ENCODE results near the gene PLGLB1.
"Not testable (repeated sequence)": the region's sequence is repeated elsewhere in the genome, so short reads cannot be mapped to it uniquely, and the experiment has no call there.

The PLGLB1 gene

DNA sequence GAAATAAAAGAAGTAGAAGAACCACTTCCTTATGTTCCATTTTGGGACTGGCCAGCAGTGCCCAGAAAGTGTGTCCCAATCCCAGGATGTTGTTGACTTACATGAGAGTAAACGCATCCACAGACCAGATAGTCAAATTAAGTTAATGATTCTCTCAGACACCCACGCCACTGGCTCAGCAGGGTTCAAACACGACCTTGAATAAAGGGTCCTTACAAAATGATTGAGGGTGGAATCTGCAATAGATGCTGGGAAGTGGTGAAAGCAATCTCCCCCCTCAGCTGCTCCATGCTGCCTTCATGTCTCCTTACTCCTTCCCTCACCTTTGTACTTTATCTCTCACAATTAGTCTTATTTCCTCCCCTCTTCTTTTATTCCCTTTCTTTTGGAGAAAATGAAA is at the start of gene PLGLB1:
Gene PLGLB1, minus strand, starts transcription at position 101 of the 400 bp plus-strand sequence. Its CDS starts 61 bp downstream, at position 40.
- not testable (repeated sequence) for DNase-seq

DNA sequence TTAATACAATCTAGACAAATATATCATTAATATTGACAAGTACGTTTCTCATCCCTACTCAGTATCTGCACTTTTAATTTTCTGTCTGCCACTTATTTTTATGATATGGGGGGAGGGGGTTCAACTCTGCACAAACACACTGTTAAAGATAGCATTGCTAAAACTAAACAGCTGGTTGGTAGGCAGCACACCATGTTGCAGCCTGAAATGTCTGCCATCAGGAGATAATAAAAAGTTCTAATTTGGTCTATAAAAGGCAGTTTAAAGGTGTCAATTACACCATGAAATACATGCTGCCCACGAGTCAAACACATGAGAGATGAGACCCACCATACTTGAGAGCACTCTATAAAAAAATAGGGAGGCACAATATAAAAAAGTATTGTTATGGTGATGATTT is 42.7 kb upstream of the PLGLB1 start:
- DNase-seq, result not testable (repeated sequence)

DNA sequence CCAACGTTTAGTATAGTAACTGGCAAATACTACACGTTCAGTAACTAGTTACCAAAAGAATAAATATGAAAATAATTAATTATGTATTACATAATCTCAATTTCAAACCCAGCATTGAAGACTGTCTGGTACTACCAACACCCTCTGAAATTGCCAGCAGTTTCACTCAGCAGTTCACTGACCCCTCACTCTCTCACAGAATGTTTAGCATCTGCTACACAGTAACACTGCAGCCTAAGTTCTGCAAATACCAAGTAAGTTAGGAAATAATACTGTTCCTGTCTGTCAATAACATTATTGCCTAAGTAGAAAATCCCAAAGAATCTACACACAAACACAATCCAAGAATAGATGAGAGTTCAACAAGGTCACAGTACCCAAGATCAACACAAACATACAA is 41.8 kb upstream of the PLGLB1 start:
- not testable (repeated sequence) for DNase-seq

DNA sequence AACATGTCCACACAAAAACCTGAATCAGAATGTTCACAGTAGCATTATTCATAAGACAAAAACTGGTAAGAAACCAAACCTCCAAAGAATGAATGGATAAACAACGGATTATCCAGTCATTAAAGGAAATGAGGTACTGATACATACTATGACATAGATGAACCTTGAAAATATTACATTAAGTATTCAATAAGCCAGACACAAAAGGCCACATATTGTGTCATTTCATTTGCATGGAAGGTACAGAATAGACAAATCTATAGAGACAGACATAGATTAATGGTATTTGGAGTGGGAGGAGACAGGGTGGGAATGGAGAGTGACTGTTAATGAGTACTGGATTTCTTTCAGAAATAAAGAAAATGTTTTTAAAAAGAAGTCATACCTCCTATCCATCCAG is 39.9 kb upstream of the PLGLB1 start:
- not testable (repeated sequence) for DNase-seq

DNA sequence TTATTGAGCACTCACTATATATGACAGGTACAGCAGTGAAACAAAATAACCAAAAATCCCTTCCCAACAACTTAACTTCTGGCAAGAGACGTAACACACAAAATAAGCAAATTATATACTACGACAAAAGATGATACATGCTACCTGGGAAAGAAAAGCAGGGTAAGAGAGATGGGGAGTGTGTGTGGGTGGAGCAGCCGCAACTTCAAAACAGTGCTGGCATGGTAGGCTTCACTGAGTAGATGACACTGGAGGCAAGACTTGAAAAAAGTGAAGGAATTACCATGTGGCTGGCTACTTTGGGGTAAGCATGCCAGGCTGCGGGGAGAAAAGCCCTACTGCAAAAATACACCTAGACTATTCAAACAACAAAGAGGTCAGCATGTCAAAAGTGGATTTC is 36.0 kb upstream of the PLGLB1 start:
- not testable (repeated sequence) for DNase-seq

DNA sequence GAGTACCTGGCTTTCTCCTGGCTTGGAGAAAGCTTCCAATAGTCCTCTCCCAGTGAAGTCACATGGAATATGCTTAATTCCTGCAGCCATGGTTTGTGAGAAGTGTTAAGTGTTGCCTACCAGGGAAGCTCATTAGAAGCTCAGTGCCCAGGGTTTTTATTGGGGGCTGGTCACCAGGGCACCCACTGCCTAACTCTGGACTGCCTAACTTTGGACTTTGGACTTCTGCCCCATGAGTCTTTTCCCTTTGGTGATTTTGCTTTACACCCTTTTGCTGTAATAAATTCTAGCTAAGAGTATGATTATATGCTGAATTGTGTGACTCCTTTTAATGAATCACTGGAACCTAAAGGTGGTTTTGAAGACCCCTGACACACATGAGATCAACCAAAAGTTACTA is 35.2 kb upstream of the PLGLB1 start:
- DNase-seq, result not testable (repeated sequence)

DNA sequence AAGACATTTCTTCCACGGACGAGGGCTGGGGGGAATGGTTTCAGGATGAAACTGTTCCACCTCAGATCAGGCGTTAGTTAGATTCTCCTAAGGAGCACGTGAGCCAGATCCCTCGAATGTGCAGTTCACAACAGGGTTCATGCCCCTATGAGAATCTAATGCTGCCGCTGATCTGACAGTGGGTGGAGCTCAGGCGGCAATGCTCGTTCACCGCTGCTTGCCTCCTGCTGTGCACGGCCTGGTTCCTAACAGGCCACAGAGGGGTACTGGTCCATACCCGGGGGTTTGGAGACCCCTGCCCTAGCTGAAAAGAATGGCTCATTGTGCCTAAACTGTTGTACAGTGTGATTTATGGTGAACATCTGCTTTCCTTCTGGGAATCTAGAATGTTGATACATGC is 34.8 kb upstream of the PLGLB1 start:
- not testable (repeated sequence) for DNase-seq

DNA sequence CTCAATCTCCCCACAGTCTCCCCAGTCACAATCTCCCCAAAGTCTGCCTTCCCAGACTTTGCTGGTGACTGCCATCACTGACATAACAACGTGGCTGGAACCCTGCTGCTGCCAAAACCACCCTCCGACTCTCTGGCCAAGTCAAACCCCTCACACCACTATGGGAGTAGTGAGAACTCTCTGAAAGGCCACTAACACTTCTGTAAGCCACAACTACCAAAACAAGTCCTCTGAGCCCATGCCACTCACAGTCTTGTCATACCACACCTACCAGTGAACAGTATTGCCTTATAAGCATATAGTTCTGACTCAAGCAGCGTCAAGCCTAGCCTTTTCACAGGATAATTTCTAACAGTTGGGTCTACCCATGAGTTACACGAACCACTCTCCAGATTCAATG is 32.7 kb upstream of the PLGLB1 start:
- not testable (repeated sequence) for DNase-seq

DNA sequence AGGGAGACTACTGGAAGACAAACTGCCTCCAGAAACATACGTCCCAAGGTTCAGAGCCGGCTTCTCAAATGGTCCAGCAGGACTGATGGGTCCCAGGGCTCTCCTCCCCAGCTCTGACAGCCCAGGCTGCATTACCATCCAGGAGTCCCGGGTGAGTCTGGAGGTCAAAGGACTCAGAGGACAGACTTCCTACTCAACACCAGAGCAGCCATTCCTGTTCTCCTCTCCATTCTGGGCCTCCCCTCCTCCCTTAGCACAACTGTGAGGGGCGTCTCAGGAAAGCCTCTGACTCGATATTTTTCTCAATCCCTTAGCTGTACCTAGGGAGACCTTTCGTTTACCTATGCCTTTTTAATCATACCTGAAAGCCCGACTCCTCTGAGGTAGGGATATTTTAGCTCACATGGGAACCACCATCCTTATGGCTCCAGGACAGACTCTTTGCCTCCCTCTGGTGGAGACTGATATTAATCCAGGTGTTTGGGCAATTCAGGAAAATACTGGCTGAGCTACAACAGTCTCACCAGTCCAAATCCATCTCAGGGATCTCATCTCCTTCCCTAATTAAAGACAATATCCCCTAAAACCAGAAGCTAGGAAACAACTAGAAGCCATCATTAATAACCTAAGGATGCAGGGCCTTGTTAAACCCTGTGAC is 19.8 kb upstream of the PLGLB1 start:
- DNase-seq, result not testable (repeated sequence)

DNA sequence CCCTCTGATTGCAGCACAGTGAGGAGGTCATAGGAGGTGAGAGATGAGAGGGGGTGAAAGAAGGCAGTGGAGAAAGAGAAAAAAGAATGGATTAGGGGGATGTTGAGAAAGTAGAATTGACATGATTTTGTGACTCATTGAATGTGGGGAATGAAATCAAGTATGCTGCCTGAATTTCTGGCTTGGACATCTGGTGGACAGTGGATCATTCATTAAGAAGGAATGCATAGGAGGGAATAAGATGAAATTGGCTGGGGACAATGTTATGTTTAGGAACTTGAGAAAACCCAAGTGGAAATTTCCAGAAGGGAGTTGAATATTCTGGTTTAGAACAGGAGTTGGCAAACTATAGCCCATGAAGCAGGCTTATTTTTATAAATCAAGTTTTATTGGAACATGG is 7.0 kb upstream of the PLGLB1 start:
- not testable (repeated sequence) for DNase-seq

DNA sequence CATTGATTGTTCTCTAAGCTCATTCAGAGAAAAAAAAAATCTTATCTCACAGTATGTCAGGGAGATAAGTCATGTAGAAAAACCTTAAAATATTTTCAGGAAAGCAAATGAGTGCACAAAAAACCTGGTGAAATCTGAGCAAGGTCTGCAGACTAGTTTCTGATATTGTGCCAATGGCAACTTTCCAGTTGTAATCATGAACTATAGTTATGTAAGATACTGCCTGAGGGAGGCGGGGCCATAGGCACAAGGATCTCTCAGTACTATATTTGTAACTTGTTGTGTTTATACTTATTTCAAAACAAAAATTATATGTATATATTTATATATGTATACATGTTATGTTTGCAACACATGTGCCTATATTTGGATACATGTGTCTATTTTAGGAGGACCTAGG is 5.2 kb upstream of the PLGLB1 start:
- DNase-seq, result not testable (repeated sequence)

DNA sequence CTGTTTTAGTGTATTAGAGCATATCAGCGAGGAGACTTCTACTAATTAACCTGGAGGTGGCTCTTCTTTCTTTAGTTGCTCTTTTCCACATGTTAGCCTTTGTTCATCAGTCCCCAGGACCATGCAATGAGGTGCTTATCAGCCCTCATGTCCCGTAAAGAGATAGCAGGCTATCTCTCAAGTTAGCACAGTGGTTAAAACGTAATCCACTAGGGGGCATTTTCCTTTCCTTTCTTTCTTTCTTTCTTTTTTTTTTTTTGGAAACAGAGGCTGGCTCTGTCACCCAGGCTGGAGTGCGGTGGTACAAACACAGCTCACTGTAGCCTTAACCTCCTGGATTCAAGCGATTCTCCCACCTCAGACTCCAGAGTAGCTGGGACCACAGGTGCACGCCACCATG is 4.3 kb upstream of the PLGLB1 start:
- DNase-seq, result not testable (repeated sequence)

DNA sequence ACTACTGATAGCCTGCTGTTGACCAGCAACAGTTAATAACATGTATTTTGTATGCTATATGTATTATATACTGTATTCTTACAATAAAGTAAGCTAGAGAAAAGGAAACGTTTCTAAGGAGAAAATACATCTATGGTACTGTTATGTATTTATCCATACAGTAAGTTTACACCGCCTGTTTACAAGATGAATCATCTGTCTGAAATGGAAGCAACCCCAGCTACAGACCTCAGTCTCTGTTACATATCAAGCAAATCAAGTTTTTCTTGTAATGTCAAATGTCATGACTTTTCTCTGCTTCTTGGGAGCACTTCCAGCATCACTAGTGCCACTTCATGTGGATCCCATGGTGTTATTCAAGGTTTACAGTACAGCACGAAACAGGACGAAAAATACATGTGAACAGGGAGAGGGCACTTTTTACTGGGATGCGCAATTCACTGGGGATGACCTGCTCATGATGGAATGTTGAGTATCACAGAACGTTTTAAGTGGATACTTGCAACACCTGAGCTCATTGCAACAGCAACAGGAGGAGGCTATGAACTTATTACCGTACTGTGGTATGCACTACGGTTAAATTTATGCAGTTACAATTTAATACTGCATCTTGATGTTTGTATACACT is 2.5 kb upstream of the PLGLB1 start:
- not testable (repeated sequence) for DNase-seq

DNA sequence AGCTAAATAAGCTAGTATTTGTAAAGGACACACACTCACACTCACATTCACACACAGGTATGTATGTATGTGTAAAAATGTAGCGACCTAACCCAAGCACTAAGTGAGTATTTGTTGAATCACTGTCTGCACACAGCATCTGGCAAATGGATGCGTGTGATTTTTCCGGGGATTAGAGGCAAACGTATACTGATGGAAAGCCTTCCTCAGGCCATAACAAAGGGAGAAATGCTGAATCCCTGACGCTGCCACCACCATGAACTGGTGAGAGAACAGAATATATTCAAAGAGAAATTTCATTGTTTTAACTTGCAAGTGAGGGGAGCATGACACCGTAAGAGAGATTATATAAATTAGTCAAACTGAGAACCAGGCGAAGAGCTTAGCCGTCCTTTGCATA is 601 bp downstream of the PLGLB1 start:
- not testable (repeated sequence) for DNase-seq

DNA sequence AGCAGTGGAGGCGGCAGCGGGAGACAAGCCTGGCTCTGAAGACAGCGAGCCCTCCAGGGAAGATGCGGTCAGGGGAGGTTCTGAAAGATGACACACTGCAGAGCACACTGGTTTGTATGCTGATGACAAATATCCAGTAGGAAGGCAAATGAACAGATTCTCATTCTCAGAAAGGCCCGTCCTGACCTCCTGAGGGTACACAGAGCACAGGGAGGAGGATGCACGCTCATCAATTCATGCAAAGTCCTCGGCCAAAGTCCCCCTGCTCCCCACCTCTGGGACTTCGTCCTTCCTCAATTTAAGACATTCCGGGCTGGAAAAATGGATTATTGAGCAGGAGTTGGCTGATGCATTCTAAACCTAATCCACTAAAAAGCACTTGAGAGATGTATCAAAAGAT is 2.6 kb downstream of the PLGLB1 start:
- DNase-seq, result not testable (repeated sequence)

DNA sequence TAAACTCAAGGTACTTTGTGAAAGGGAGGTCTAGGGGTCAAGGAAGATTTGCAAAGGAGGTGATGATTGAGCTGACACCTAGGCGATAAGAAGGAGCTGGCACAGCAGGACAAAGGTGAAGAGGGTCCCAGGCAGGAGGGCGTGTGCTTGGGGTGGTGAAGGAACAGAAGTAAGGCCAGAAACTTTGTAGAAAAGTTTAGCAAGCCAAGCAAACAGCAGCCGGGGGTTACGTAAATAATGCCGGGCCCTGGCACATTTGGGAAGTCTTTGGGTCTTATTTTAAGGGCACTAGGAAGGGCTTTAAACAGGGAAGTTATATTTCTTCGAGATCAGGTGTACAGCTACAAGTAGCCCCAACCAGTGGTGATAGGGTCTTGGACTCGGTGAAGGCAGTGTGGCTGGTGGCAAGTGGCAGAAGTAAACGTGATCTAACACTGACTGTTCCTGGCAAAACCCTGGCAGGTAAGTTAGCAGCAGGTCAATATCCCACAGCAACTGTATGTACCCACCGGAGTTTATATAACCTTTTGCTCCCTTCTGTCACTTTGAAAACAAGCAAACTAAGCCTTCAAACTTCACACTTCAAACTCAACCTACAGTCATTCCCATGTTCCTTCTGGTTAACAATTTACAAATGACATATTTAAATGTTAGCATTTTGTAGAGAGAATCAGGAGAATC is 7.0 kb downstream of the PLGLB1 start:
- not testable (repeated sequence) for DNase-seq

DNA sequence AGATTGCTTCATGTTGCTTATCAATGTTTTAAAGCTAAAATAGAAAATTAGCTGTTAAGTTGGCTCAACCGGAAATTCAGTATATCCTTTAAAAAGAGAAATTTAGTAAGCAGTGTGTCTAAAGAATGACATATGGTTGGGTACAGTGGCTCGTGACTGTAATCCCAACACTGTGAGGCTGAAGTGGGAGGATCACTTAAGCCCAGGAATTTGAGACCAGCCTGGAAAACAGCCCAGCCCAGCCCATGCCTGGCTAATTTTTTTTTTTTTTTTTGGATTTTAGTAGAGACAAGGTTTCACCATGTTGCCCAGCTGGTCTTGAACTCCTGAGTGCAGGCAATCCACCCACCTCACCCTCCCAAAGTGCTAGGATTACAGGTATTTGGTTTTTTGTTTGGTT is 17.2 kb downstream of the PLGLB1 start:
- not testable (repeated sequence) for DNase-seq

Data from CD4-positive, alpha-beta T cell treated with Interleukin-17A for 4 hours (primary cell).